Mucosa of descending colon (tissue), 3 donors: ENCODE results near the gene C15orf61. TPM values are rescaled to one million over a fixed set of nuclear protein-coding genes. Genes with fewer than 3 reads are reported as not detected.

ENCODE experiments used
- ATAC-seq: fragments of 200-7000 bp; cut with Tn5 transposase; one replicate; pipeline ENCODE4 v1.9.1; 2020; ENCODE audit warnings: mild to moderate bottlenecking, moderate library complexity
- DNase-seq, 3 donors: peaks; one replicate each; pipeline ENCODE4 v3.0.0-alpha.2; 2020
- H3K36me3 ChIP-seq: fragments of 200-600 bp; one replicate; pipeline ENCODE4 v1.8.0; 2021; ENCODE audit warnings: low read depth, mild to moderate bottlenecking
- H3K4me1 ChIP-seq: fragments of 200-600 bp; one replicate; pipeline ENCODE4 v1.8.0; 2021; ENCODE audit warnings: low read depth, mild to moderate bottlenecking
- H3K4me3 ChIP-seq: fragments of 200-600 bp; one replicate; pipeline ENCODE4 v1.8.0; 2021; ENCODE audit warnings: mild to moderate bottlenecking
- H3K9me3 ChIP-seq: fragments of 200-600 bp; one replicate; pipeline ENCODE4 v1.8.0; 2021; ENCODE audit warnings: mild to moderate bottlenecking
- intact Hi-C, 2 donors: fragments of 100-400 bp; cut with DNase I in 1 of 2; cut with micrococcal nuclease in 1 of 2; formaldehyde crosslinking; loops; one replicate each; pipeline versions ENCODE4 v1.11.0 to v1.11.1; 2022; cut with DNase I, micrococcal nuclease
- total RNA-seq, 3 donors: library from RNA; stranded (reverse); fragmentation: NEBNext Ultra II Directional in 2 of 3; extraction: Animal tissue kit (Norgen Biotek cat#: 25700) in 2 of 3; gene quantifications; one replicate each; pipeline versions ENCODE4 v1.2.1 to v1.2.4, GENCODE V29; 2021 to 2023
- TF ChIP-seq, protein P1 (sequence below): fragments of 200-600 bp; IDR thresholded peaks from one replicate; pipeline ENCODE4 v1.8.0; 2022; ENCODE audit warnings: antibody characterized with exemption, mild to moderate bottlenecking
- donor health status: DM: no; HTN: no; CAD: no; lungs with moderate emphysema.
- donor health status: DM: no; HTN: no; CAD: no.
- donor health status: DM: no; HTN: yes; CAD: no.

Gene C15orf61
- total RNA-seq, 3 donors from 2014 or later = 5.4 to 6.2 (median 6.0) TPM

GRCh38 chr15:67528513-67528912, 7.6 kb downstream of the C15orf61 start:
- no peaks in the 10 kb centered on the region for H3K4me1 ChIP-seq
- TF ChIP-seq, protein P1, sequence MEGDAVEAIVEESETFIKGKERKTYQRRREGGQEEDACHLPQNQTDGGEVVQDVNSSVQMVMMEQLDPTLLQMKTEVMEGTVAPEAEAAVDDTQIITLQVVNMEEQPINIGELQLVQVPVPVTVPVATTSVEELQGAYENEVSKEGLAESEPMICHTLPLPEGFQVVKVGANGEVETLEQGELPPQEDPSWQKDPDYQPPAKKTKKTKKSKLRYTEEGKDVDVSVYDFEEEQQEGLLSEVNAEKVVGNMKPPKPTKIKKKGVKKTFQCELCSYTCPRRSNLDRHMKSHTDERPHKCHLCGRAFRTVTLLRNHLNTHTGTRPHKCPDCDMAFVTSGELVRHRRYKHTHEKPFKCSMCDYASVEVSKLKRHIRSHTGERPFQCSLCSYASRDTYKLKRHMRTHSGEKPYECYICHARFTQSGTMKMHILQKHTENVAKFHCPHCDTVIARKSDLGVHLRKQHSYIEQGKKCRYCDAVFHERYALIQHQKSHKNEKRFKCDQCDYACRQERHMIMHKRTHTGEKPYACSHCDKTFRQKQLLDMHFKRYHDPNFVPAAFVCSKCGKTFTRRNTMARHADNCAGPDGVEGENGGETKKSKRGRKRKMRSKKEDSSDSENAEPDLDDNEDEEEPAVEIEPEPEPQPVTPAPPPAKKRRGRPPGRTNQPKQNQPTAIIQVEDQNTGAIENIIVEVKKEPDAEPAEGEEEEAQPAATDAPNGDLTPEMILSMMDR = no peak
- no peaks in the 10 kb centered on the region for H3K9me3 ChIP-seq
- H3K36me3 ChIP-seq = no peaks in the 10 kb centered on the region
- no peak overlapping the region for H3K4me3 ChIP-seq
- ATAC-seq (no peak), DNase-seq (no peak)
- intact Hi-C loops = no loop called here

- ATAC-seq (no peak), DNase-seq (no peak)
- Histone ChIP-seq H3K4me3 (no peak overlapping the region), H3K4me1 (no peaks in the 10 kb centered on the region), H3K9me3 (no peaks in the 10 kb centered on the region), H3K36me3 (no peaks in the 10 kb centered on the region)
- TF ChIP-seq, protein P1 = no peak
- intact Hi-C loops = no loop called here
Observed at GRCh38 chr15:67531379-67531914, 10.5 kb downstream of the C15orf61 start.

DNA sequence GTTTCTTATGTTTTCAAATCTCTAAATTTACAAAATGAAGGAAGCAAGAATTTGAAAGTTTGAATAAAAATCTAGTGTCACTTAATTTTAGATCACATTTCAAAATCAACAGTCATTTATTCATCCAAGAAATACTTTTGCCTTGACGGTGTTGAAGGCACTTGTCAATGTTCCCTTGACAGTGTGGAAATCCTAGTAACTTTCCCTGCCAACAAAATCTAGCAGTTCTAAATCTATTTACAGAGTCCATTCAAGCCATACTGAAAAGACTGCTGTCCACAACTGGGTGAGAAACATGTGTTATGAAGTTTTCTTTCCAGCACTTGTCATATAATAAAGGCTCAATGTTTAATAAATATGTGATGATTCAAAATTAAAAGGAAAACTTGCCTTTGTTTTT, 12.9 kb downstream of the C15orf61 start:
- TF ChIP-seq, protein P1 = no peak
- no peaks in the 10 kb centered on the region for H3K36me3 ChIP-seq
- ATAC-seq (no peak), DNase-seq (no peak)
- intact Hi-C loops = no loop called here
- H3K4me1 ChIP-seq = no peaks in the 10 kb centered on the region
- no peak overlapping the region for H3K4me3 ChIP-seq
- H3K9me3 ChIP-seq = no peaks in the 10 kb centered on the region

- no peak overlapping the region for H3K4me3 ChIP-seq
- H3K4me1 ChIP-seq = no peaks in the 10 kb centered on the region
- no peaks in the 10 kb centered on the region for H3K9me3 ChIP-seq
- TF ChIP-seq, protein P1 = no peak
- ATAC-seq = no peak
- DNase-seq = no peak
- no peaks in the 10 kb centered on the region for H3K36me3 ChIP-seq
- intact Hi-C loops = no loop called here
Observed at GRCh38 chr15:67534360-67534759, 13.4 kb downstream of the C15orf61 start.

GRCh38 chr15:67537771-67538170, 16.8 kb downstream of the C15orf61 start:
- ATAC-seq = no peak
- no peak overlapping the region for H3K4me3 ChIP-seq
- no peak for DNase-seq
- H3K4me1 ChIP-seq = no peaks in the 10 kb centered on the region
- no peaks in the 10 kb centered on the region for H3K9me3 ChIP-seq
- TF ChIP-seq, protein P1 = no peak
- intact Hi-C loops = no loop called here
- H3K36me3 ChIP-seq = no peaks in the 10 kb centered on the region
